Measurements from ENCODE around the gene DZIP1L.

DZIP1L gene

GRCh38 chr3:138132239-138132638 is 16.8 kb upstream of the DZIP1L start, which contains the start of gene A4GNT:
A4GNT (minus strand) TSS chr3:138132390; CDS start chr3:138131256, 1,134 bp downstream.
- TF ChIP-seq CTCF (IDR thresholded peaks at IDR 0.05; ENCODE audit: insufficient read depth, low read length, poor library complexity, severe bottlenecking): no peak
- Histone ChIP-seq H3K4me3 (replicated peaks; ENCODE audit: low read depth, low read length) (no peak within 1 kb of the TSS), H3K27me3 (replicated peaks; ENCODE audit: control insufficient read depth, insufficient read depth, low read length) (peaks cover 1% of the 10 kb centered on the region; the same call in 1 of the 2 replicates), H3K36me3 (ENCODE audit: control insufficient read depth, insufficient read depth, low read length) (no peaks in the 10 kb centered on the region)
- no peak for DNase-seq (ENCODE audit: extremely low read depth, insufficient read length)

GRCh38 chr3:138127636-138128365 is 12.4 kb upstream of the DZIP1L start:
- peaks cover 1% of the 10 kb centered on the region; the same call in 1 of the 2 replicates for H3K27me3 ChIP-seq (replicated peaks; ENCODE audit: control insufficient read depth, insufficient read depth, low read length)
- no peak for DNase-seq (ENCODE audit: extremely low read depth, insufficient read length)
- no peak for TF ChIP-seq CTCF (IDR thresholded peaks at IDR 0.05; ENCODE audit: insufficient read depth, low read length, poor library complexity, severe bottlenecking)
- no peak overlapping the region for H3K4me3 ChIP-seq (replicated peaks; ENCODE audit: low read depth, low read length)
- H3K36me3 ChIP-seq (ENCODE audit: control insufficient read depth, insufficient read depth, low read length): no peaks in the 10 kb centered on the region

- no peak for DNase-seq (ENCODE audit: extremely low read depth, insufficient read length)
- no peak for TF ChIP-seq CTCF (IDR thresholded peaks at IDR 0.05; ENCODE audit: insufficient read depth, low read length, poor library complexity, severe bottlenecking)
- Histone ChIP-seq H3K4me3 (replicated peaks; ENCODE audit: low read depth, low read length) (no peak overlapping the region), H3K27me3 (replicated peaks; ENCODE audit: control insufficient read depth, insufficient read depth, low read length) (no peaks in the 10 kb centered on the region; the same call in 1 of the 2 replicates), H3K36me3 (ENCODE audit: control insufficient read depth, insufficient read depth, low read length) (no peaks in the 10 kb centered on the region)
Observed at GRCh38 chr3:138125548-138126221, 10.3 kb upstream of the DZIP1L start.

- no peak for DNase-seq (ENCODE audit: extremely low read depth, insufficient read length)
- Histone ChIP-seq H3K27me3 (replicated peaks; ENCODE audit: control insufficient read depth, insufficient read depth, low read length) (no peaks in the 10 kb centered on the region), H3K36me3 (ENCODE audit: control insufficient read depth, insufficient read depth, low read length) (no peaks in the 10 kb centered on the region), H3K4me3 (replicated peaks; ENCODE audit: low read depth, low read length) (no peak overlapping the region)
- TF ChIP-seq CTCF (IDR thresholded peaks at IDR 0.05; ENCODE audit: insufficient read depth, low read length, poor library complexity, severe bottlenecking): no peak
Observed at GRCh38 chr3:138124706-138125355, 9.4 kb upstream of the DZIP1L start.

GRCh38 chr3:138124188-138124587 is 8.8 kb upstream of the DZIP1L start:
- Histone ChIP-seq H3K4me3 (replicated peaks; ENCODE audit: low read depth, low read length) (no peak overlapping the region), H3K36me3 (ENCODE audit: control insufficient read depth, insufficient read depth, low read length) (no peaks in the 10 kb centered on the region), H3K27me3 (replicated peaks; ENCODE audit: control insufficient read depth, insufficient read depth, low read length) (no peaks in the 10 kb centered on the region)
- no peak for TF ChIP-seq CTCF (IDR thresholded peaks at IDR 0.05; ENCODE audit: insufficient read depth, low read length, poor library complexity, severe bottlenecking)
- DNase-seq (ENCODE audit: extremely low read depth, insufficient read length): no peak

Data from GM06990 (cell line).